B cell (primary cell): ENCODE measurements around the gene ZCCHC7. TPM values are rescaled to one million over a fixed set of nuclear protein-coding genes. Genes with fewer than 3 reads are reported as not detected.

Experiments
- ATAC-seq: fragments of 200-7000 bp; cut with Tn5 transposase; one replicate; pipeline ENCODE4 v1.10.0; 2021; ENCODE audit warnings: low read depth, mild to moderate bottlenecking, moderate number of reproducible peaks, moderate library complexity
- CTCF ChIA-PET: fragments of 350-600 bp; sonication (Branson Sonifier 250); formaldehyde crosslinking; loops from one replicate; lab custom pipeline; 2021; ENCODE audit warnings: antibody characterized with exemption, inconsistent platforms; lab: Charles Lee
- POLR2A ChIA-PET: fragments of 350-600 bp; sonication (Branson Sonifier 250); formaldehyde crosslinking; loops from one replicate; lab custom pipeline; 2021; ENCODE audit warnings: antibody characterized with exemption; lab: Charles Lee
- DNase-seq: peaks from one replicate; pipeline ENCODE4 v3.0.0; 2013
- H2AFZ ChIP-seq: 2 replicates; pipeline ENCODE4 v1.6.1; 2012; ENCODE audit warnings: mild to moderate bottlenecking, low read depth, low read length; ENCODE audit not compliant: insufficient read depth, poor library complexity, severe bottlenecking
- H3K27ac ChIP-seq, 2 donors: 1 replicate in 1 of 2; 2 replicates in 1 of 2; pipeline ENCODE4 v1.5.1; 2012 to 2013; ENCODE audit warnings: low read length in 2 of 2, mild to moderate bottlenecking in 2 of 2, moderate library complexity in 1 of 2
- H3K27me3 ChIP-seq, 4 experiments: fragments of 200-600 bp in 1 of 4; sonication (generic) in 1 of 4; replicated peaks in 1 of 4; 1 replicate in 2 of 4; 2 replicates in 2 of 4; pipeline versions ENCODE4 v1.6.1 to v1.7.0; 2013 to 2016; ENCODE audit warnings: low read length in 3 of 4, mild to moderate bottlenecking in 2 of 4, mixed read lengths in 1 of 4, moderate library complexity in 1 of 4; ENCODE audit not compliant: insufficient read depth in 4 of 4, control insufficient read depth in 3 of 4; ENCODE audit errors: control extremely low read depth in 1 of 4
- H3K36me3 ChIP-seq, 2 experiments: replicated peaks in 1 of 2; 1 replicate in 1 of 2; 2 replicates in 1 of 2; pipeline versions ENCODE4 v1.6.1 to v1.7.1; 2013; ENCODE audit warnings: low read length in 1 of 2; ENCODE audit not compliant: insufficient read depth in 2 of 2, control insufficient read depth in 1 of 2; ENCODE audit errors: control extremely low read depth in 1 of 2, extremely low read depth in 1 of 2
- H3K4me1 ChIP-seq, 2 donors: fragments of 200-600 bp in 1 of 2; sonication (generic) in 1 of 2; 1 replicate in 1 of 2; 2 replicates in 1 of 2; pipeline versions ENCODE4 v1.5.1 to v1.6.1; 2013 to 2017; ENCODE audit warnings: low read length in 2 of 2; ENCODE audit not compliant: control insufficient read depth in 2 of 2, insufficient read depth in 2 of 2
- H3K4me2 ChIP-seq: replicated peaks from 2 replicates; pipeline ENCODE3; 2012; ENCODE audit warnings: mild to moderate bottlenecking, low read depth, low read length; ENCODE audit not compliant: poor library complexity, severe bottlenecking
- H3K4me3 ChIP-seq, 5 experiments: fragments of 200-600 bp in 1 of 5; sonication (generic) in 1 of 5; 1 replicate in 3 of 5; 2 replicates in 2 of 5; pipeline versions ENCODE4 v1.5.1 to v1.7.0; 2011 to 2016; ENCODE audit warnings: low read length in 4 of 5, mild to moderate bottlenecking in 4 of 5, low read depth in 2 of 5, control low read depth in 1 of 5, moderate library complexity in 1 of 5; ENCODE audit not compliant: insufficient read depth in 1 of 5; ENCODE audit errors: control extremely low read depth in 1 of 5, extremely low read depth in 1 of 5
- H3K79me2 ChIP-seq: fragments of 200-600 bp; sonication (generic); one replicate; pipeline ENCODE4 v1.6.0; 2016; ENCODE audit warnings: low read length; ENCODE audit not compliant: control insufficient read depth, insufficient read depth
- H3K9ac ChIP-seq: fragments of 200-600 bp; sonication (generic); 2 replicates; pipeline ENCODE4 v1.6.1; 2017; ENCODE audit warnings: mild to moderate bottlenecking, low read length, moderate library complexity
- H3K9me3 ChIP-seq, 3 donors: one replicate each; pipeline versions ENCODE4 v1.6.1 to v1.7.1; 2013; ENCODE audit warnings: low read length in 2 of 3; ENCODE audit not compliant: control insufficient read depth in 2 of 3, insufficient read depth in 1 of 3; ENCODE audit errors: control extremely low read depth in 1 of 3
- H4K20me1 ChIP-seq: 2 replicates; pipeline ENCODE4 v1.6.0; 2012; ENCODE audit warnings: mild to moderate bottlenecking, low read length; ENCODE audit not compliant: insufficient read depth, control insufficient read depth, poor library complexity, severe bottlenecking
- H3K27ac Mint-ChIP-seq: one replicate; pipeline ENCODE4 v1.8.0; 2021; ENCODE audit warnings: mixed read lengths
- H3K27me3 Mint-ChIP-seq: one replicate; pipeline ENCODE4 v1.8.0; 2021; ENCODE audit warnings: mixed read lengths
- H3K4me1 Mint-ChIP-seq: one replicate; pipeline ENCODE4 v1.8.0; 2021; ENCODE audit warnings: mixed read lengths
- H3K4me3 Mint-ChIP-seq: one replicate; pipeline ENCODE4 v1.8.0; 2021; ENCODE audit warnings: mixed read lengths
- H3K9me3 Mint-ChIP-seq: one replicate; pipeline ENCODE4 v1.8.0; 2022; ENCODE audit warnings: mixed read lengths; ENCODE audit not compliant: insufficient read depth
- CTCF ChIP-seq: fragments of 200-600 bp; IDR thresholded peaks from one replicate; pipeline ENCODE4 v1.8.0; 2022; ENCODE audit warnings: antibody characterized with exemption, mild to moderate bottlenecking
- EZH2 ChIP-seq: IDR thresholded peaks from 2 replicates; pipeline ENCODE4 v1.6.1; 2012; ENCODE audit warnings: borderline replicate concordance, low read depth, mild to moderate bottlenecking, moderate library complexity, low read length; ENCODE audit not compliant: insufficient read depth, poor library complexity, severe bottlenecking
- WGBS: methylation state at CpG from one replicate; pipeline ENCODE4 v1.1.5; 2013; ENCODE audit warnings: missing lambda C conversion rate; ENCODE audit not compliant: insufficient coverage; 5-methylcytosine and 5-hydroxymethylcytosine counted together
- intact Hi-C: fragments of 100-400 bp; cut with micrococcal nuclease; formaldehyde crosslinking; loops from one replicate; pipeline ENCODE4 v1.10.0; 2022
- polyA plus RNA-seq: library from polyadenylated mRNA; depleted of rRNA; stranded (reverse); fragments of >200 nt; gene quantifications from 2 replicates; pipeline ENCODE4 v1.2.3, GENCODE V29; 2012
- total RNA-seq, 2 donors: library from RNA; stranded (reverse); fragments of 120-200 nt in 1 of 2; gene quantifications; 1 replicate in 1 of 2; 2 replicates in 1 of 2; pipeline versions ENCODE4 v1.2.3 to v1.2.4, GENCODE V29; 2013 to 2022

The ZCCHC7 gene
- total and polyA plus RNA-seq, 2 donors (not counting 1 experiment from before 2014, with no cell fraction given): 56.3 to 83.5 TPM

GRCh38 chr9:37301854-37302172 is 181.4 kb downstream of the ZCCHC7 start:
- POLR2A ChIA-PET: interaction anchor here (0.6 to 3.6 kb wide), 4 partner anchors 8 to 267 kb away, joined by 4 to 14 read pairs (median 6); no protein-coding TSS in a partner anchor
- Histone ChIP-seq H3K4me1 (peaks cover 79 to 84% of the 10 kb centered on the region in 2 donors), H3K36me3 (peaks cover 0 to 23% of the 10 kb centered on the region in 2 experiments), H3K9me3 (peaks cover 0 to 5% (median 0%) of the 10 kb centered on the region in 3 donors), H3K79me2 (peaks cover 83% of the 10 kb centered on the region), H3K9ac (peak overlapping the region; percentile 30), H4K20me1 (no peaks in the 10 kb centered on the region), H3K4me3 (peak overlapping the region in 1 of 5 experiments; percentile 42), H3K4me2 (peak overlapping the region; percentile 69), H3K27me3 (no peaks in the 10 kb centered on the region), H3K27ac (peak overlapping the region; percentile 79 to 88), H2AFZ (no peak overlapping the region)
- Mint-ChIP-seq H3K4me3 (peak overlapping the region; percentile 82), H3K4me1 (peaks cover 79% of the 10 kb centered on the region), H3K27me3 (no peaks in the 10 kb centered on the region), H3K9me3 (no peaks in the 10 kb centered on the region), H3K27ac (peak overlapping the region; percentile 96)
- intact Hi-C loops: loop anchor here (1.0 to 5.0 kb wide), 6 partner anchors 8 to 267 kb away; partner anchors contain the start of gene PAX5
- WGBS: no CpG with 5 or more reads among the region's 1 CpG
- TF ChIP-seq EZH2 (no peak), CTCF (no peak)
- no peak for ATAC-seq
- CTCF ChIA-PET: interaction anchor here (0.7 to 7.1 kb wide), 16 partner anchors 8 to 428 kb away, joined by 3 to 37 read pairs (median 6); partner anchors contain the start of genes PAX5 and ZCCHC7
- DNase-seq: no peak

DNA sequence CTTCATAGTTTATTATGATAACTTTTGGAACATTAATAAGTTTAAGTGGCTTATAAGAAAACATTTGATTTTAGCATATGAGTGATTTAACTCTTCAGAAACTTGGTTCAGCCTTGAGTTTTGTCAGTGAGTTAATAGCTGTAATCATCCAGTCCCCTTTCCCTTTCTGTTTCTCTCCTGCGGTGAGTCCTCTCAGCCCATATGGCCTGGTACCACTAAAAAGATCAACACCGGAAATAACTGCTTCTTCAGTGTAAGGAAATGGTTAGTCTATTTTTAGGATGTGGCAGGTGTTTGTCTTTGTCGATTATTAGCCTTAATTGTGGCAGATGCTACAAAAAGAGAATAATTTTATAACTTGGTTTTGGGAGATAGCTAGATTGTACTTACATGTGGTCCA is 181.9 kb downstream of the ZCCHC7 start:
- TF ChIP-seq CTCF: no peak
- no peak for TF ChIP-seq EZH2
- ChIA-PET CTCF (interaction anchor here (0.7 to 7.1 kb wide), 15 partner anchors 9 to 309 kb away, joined by 3 to 37 read pairs (median 4); partner anchors contain the start of genes PAX5 and ZCCHC7), POLR2A (interaction anchor here (0.6 to 3.6 kb wide), 6 partner anchors 9 to 276 kb away, joined by 4 to 14 read pairs (median 5); no protein-coding TSS in a partner anchor)
- Histone ChIP-seq H2AFZ (no peak overlapping the region), H3K36me3 (peaks cover 0 to 28% of the 10 kb centered on the region in 2 experiments), H3K79me2 (peaks cover 82% of the 10 kb centered on the region), H3K27me3 (no peaks in the 10 kb centered on the region), H3K4me2 (peak overlapping the region; percentile 69), H3K4me1 (peaks cover 79 to 84% of the 10 kb centered on the region in 2 donors), H3K9me3 (peaks cover 0 to 5% (median 0%) of the 10 kb centered on the region in 3 donors), H3K9ac (peak overlapping the region; percentile 44), H4K20me1 (no peaks in the 10 kb centered on the region), H3K27ac (peak overlapping the region; percentile 79 to 88), H3K4me3 (peak overlapping the region in 3 of 5 experiments; percentile 5 to 42 (median 17))
- Mint-ChIP-seq H3K4me1 (peaks cover 81% of the 10 kb centered on the region), H3K9me3 (no peaks in the 10 kb centered on the region), H3K4me3 (peak overlapping the region; percentile 82), H3K27ac (peak overlapping the region; percentile 96), H3K27me3 (no peaks in the 10 kb centered on the region)
- ATAC-seq (peak; percentile 90), DNase-seq (peak; percentile 88)
- WGBS: 0% methylated on average over 1 of the region's 3 CpGs
- intact Hi-C loops: loop anchor here (1.0 to 5.0 kb wide), 6 partner anchors 8 to 267 kb away; partner anchors contain the start of gene PAX5
